ENCODE measurements around the gene AXIN1.
"Not testable (repeated sequence)": the region's sequence is repeated elsewhere in the genome, so short reads cannot be mapped to it uniquely, and the experiment has no call there.

The AXIN1 gene

DNA sequence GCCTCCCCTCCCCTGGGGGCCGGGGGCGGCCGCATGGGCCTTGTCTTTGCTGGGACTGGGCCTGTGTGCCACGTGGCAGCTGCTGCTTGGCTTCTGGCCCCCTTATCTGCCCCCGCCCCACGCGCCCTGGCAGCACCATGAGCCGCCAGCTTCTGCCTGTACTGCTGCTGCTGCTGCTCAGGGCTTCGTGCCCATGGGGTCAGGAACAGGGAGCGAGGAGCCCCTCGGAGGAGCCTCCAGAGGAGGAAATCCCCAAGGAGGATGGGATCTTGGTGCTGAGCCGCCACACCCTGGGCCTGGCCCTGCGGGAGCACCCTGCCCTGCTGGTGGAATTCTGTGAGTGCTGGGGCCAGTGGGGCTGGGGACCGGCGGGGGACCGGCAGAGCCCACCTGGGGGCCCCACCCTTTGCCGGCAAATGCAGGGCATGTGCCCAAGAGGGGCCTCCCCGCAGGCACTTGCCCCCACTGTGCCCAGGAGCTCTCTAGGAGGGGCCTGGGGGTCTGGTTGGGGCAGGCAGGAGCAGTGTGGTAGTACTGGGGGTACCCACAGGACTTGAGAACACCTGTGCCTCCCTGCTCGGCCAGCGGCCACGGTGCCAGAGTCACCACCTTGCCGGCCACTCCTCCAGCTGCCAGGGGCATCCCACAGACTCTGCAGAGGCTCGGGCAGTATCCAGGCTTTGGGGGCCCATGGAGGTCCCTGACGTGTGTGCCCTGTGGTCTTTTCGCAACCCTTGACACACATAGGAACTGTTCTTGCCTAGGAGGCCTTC is 69.3 kb downstream of the AXIN1 start, which contains the start of gene PDIA2:
TSS of gene PDIA2 (plus strand) at position 132 of the 773 bp plus-strand sequence. CDS start at position 138, 6 bp downstream.
- DNase-seq (ENCODE audit: low read depth): no peak

DNA sequence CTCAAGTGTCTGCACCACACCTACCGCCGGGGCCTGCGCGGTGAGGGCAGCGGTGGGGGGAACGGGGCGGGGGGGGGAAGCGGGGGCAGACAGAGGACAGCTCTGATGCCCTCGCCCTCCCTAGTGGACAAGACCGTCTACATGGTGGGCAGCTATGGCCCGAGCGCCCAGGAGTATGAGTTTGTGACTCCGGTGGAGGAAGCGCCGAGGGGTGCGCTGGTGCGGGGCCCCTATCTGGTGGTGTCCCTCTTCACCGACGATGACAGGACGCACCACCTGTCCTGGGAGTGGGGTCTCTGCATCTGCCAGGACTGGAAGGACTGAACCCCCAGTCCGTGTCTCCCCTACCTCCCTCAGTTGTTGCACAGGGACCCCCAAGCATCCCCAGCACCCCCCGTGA is 70.0 kb downstream of the AXIN1 start:
- DNase-seq (ENCODE audit: low read depth): no peak

DNA sequence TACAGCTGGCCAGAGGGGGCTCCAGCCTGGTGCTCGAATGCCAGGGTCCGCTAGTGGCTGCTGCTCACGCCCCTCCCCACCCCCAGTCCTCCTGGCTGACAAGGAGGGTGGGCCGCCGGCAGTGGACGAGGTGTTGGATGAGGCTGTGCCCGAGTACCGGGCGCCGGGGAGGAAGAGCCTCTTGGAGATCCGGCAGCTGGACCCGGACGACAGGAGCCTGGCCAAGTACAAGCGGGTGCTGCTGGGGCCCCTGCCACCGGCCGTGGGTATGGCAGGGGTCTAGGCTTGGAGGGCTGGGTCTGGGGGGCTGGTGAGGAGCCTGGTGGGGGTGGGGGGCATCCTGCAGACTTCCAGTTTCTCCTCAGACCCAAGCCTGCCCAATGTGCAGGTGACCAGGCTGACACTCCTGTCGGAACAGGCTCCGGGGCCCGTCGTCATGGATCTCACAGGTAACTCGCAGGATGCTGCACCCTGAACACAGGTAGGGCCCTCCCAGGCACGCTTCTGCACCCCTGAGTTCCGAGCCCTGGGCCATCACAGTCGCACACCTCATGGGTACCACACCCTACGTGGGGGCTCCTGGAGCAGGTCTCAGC is 70.8 kb downstream of the AXIN1 start:
- no peak for DNase-seq (ENCODE audit: low read depth)

DNA sequence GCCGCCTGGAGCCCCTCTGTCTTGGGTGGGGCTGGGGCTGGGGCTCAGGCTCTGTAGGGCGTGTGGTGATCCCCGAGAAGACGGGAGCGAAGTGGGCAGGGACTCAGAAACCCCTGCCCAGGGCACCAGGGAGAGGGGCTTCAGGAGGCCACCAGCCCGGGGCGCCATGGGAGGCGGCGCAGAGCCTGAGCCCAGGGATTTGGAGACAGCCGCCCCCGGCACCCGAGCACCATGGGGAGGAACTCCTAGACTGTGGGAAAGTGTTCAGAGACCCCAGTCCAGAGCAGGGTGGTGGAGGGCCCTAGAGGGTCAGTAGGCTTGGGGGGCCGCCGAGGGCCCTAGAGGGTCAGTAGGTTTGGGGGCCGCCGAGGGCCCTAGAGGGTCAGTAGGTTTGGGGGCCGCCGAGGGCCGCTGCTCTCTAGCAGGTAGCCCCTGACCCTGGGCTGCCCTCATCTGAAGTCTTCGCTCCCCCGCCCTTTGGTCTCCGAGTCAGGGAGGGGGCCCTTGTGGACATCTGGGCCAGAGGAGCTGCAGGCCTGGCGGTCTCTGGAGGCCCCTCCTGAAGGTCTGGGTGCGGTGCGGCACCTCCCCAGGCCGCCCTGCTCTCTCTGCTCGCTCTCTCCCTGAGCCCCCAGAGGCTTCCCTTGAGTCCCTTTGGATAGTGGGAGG is 71.4 kb downstream of the AXIN1 start:
- DNase-seq (ENCODE audit: low read depth): no peak

DNA sequence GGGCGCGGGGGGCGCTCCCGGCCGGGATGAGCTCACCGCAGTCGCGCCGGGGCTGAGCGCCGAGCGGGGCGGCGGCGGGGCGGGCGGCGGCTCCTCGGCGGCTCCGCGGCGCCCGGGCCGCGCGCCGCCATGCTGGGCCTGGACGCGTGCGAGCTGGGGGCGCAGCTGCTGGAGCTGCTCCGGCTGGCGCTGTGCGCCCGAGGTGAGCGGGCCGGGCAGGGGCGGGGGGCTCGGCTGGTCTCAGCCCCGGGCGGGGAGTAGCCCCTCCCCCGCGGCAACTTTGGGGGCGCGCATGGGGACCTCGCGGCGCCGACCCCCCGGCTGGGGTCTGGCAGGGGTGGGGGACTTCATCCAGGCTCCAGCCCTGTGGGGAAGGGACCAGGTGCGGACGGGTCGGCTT is 72.0 kb downstream of the AXIN1 start, which contains the start of gene ARHGDIG:
TSS of gene ARHGDIG (plus strand) at position 40 of the 400 bp plus-strand sequence. CDS start at position 130, 90 bp downstream.
- DNase-seq (ENCODE audit: low read depth): no peak

DNA sequence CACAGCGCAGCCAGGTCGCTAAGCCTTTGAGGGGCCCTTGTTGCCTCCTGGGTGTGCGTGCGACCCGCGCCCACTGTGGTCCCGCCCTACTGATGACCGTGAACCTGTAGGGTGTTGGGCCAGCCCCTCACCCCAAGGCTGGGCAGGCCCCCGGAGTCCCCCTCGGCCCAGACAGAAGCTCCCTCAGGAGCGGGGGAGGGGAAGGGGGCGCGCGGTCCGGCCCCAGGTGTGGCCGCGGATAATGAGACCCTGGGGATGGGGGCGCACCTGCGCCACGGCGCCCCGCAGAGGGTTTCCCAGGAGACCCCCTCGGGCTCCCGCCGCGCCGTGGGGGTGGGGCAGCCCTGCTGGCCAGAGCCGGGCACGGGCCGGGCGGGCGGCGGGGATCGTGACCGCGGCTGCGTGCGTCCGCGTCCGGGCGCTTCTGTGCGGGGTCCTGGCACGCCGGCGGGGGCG is 72.5 kb downstream of the AXIN1 start:
- no peak for DNase-seq (ENCODE audit: low read depth)

DNA sequence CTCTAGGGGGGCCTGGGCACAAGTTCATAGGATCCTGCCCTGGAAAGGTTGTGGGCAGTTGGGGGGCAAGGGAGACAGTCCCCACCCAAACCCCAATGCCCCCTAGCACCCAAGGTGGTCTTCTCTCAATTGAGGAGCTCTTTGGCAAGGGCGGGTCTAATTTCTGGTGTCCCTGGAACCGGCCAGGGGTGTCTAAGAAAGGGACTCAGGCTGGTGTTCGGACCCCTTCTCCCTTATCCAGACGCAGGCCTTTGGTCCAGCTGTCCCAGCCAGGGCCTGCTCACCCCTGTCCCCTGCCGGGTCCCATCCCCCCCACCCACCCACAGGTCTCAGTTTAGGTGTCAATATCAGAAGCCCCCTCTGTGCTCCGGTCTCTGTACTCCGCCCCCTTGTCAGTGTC is 73.0 kb downstream of the AXIN1 start:
- DNase-seq (ENCODE audit: low read depth): no peak

DNA sequence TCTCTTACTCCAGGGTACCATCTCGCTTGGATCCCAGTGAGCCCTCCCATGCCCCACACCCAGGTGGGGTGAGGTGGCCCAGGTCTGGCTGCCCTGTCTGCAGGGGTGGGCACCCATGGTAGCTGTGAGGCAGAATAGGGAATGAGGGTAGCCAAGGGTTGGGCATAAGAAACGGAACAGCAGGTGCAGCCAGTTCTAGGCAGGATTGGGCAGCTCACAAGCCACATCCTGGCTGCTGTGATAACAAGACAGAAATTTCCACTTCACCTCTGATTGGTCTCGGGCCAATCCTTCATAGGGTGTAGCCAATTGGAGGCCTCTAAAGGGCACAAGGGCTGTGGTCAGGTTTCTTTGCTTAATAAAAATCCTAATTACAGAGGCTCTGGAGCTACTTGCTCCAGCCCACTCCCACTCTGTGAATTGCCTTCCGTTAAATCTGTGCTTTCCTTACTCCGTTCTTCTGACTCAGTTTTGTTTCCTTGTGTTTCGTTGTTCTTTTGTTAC is 73.6 kb downstream of the AXIN1 start:
- DNase-seq (ENCODE audit: low read depth): no peak

DNA sequence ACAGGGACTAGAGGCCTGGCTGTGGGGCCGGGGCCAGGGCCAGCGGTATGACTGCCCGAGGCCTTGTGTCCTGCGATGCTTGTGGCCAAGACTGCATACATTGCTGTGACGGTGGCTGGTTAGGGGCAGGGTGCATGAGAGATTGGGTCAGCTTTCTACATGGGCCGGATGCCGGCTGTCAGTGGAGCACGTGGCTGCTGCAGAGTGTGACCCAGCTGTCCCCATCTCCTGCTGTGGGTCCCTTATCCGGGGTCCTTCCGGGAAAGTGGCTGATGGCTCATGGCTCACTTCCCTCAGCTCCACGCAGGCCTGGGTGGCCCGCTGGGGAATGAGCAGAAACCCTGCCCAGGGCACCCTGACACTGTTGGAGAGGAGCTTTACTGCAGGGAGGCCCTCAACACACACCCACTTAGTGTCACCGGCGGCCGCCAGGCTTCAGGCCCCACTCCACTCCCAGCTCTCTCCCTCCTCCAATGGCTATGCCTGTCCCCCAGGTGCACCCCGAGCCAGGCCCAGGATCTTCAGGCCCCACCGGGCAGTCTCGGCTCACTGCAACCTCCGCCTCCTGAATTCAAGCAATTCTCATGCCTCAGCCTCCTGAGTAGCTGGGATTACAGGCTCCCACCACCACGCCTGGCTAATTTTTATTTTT is 76.0 kb downstream of the AXIN1 start:
- no peak for DNase-seq (ENCODE audit: low read depth)

DNA sequence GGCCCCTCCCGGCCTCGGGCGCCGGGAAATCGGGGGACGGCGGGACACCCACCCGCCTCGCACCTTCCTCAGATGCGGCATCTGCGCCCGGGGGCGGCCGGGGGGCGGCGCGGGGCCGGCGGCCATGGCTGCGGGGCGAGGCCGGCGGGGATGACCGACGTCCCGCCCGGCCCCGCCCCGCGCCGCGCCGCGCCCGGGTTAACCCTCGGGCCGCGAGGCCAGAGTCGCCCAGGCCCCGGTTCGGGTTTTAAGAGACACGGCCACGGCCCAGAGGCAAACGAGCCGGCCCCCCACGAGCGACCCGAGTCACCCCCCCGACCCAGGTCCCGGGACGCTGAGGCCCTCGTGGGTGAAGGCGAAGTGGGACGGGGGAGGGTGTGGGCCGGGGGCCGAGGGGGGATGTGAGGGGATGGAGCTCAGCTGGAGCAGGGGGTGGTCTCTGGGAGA is 76.7 kb downstream of the AXIN1 start, which contains the start of gene RGS11:
TSS of gene RGS11 (minus strand) at position 159 of the 447 bp plus-strand sequence. CDS start at position 126, 33 bp downstream.
- DNase-seq (ENCODE audit: low read depth): no peak

DNA sequence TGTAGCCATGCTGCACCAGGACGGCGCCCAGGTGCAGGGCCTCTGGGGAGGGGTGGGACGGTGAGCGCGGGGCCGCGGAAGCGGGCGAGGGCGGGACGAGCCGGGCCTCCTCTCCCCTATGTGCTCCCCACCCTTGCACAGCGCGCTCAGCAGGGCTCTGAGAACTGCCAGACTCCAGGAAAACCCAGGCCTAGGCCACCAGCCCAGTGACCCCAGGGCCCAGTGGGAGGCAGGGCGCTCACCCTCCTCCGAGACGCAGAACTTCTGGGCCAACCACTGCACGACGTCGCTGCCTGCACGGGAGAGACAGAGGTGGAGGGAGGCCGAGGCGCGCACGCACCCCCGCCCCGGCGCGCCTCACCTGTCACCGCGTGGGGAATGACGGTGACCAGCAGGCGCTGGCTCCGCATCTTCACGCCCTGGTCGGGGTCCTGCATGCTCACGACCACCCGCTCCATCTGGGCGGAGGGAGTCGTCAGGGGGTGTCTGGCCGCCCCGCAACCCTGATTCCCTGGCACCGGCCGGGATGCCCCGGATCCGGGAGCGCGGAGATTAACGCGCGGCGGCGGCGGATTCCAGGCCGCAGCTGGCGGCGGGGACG is 77.4 kb downstream of the AXIN1 start:
- no peak for DNase-seq (ENCODE audit: low read depth)

DNA sequence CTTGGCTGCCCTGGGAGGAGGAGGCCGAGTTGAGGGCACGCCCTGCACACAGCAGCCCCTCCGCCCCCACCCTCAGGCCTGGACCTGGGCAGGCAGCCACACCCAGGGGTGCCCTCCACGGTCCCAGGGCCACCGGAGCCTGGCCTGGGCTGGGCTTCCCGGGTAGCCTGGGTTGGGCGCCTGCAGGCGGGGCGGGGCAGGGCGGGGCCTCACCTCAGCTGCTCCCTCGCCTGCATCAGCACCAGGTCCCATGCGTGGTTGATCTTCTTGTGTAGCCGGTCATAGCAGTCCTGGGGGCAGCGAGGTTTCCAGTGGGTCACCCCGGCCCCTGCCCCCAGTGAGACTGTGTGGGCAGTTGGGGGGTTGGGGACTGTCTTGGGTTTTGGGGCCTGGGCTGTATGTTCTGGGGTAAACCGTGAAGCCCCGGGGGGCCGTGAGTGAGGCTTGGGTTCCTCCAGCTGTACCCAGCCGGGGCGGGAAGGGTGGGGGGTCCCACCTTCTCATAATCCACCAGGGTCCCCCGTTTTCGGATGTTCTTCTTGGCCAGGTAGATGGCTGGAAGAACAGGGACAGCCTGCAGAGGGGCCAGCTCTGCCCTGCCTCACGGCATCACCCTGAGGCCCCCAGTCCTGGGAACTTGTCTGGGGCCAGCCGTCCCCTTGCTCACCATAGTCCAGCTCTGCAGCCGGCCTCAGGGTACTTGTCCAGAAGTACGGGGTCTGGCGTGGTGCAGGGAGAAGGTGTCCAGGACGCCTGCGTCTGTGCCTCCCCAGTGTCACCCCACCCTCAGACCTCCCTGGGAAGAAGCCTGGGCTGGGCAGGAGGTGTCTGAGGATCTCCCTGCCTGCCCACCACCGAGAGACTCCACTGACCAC is 78.7 kb downstream of the AXIN1 start:
- no peak for DNase-seq (ENCODE audit: low read depth)

DNA sequence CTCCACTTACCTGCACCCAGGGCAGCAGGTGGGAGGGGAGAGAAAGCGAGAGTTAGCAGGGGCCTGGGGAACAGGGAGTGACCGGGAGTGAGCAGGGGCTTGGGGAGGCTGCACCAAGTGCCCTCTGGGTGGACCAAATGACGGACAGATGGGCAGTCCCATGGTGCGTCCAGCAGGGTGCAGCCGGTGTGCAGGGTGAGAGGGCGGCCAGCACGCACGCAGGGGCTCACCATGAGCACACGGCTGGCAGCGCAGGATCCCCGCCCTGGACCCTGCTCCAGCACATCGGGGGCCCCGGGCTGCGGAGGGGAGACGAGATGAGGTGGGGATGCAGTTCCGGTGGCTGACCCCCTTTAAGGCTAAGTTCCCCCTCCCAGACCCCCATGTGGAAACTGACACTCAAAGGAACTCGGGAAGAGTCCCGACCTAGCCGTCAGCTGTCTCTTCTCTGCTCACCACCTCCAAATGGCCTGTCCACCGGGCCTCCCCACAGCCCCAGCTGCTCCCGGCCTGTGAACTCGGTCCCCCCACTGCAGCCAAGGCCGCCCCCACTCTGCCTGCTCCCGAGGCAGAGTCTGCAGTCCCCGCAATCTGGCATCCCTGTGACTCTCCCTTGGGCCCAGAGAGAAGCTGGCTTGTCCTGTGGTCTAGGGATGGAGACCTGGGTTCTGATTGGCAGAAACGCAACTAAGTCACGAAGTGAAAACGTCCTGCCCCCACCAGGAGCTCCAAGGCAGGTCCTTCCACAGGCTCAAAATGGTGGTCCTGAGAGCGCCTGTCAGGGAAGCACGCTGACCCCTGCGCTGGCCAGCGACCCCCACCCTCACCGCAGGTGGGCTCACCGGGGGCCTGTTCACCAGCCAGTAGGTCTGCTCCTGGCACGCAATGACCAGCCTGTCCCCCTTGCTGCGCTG is 79.6 kb downstream of the AXIN1 start:
- DNase-seq (ENCODE audit: low read depth): no peak

DNA sequence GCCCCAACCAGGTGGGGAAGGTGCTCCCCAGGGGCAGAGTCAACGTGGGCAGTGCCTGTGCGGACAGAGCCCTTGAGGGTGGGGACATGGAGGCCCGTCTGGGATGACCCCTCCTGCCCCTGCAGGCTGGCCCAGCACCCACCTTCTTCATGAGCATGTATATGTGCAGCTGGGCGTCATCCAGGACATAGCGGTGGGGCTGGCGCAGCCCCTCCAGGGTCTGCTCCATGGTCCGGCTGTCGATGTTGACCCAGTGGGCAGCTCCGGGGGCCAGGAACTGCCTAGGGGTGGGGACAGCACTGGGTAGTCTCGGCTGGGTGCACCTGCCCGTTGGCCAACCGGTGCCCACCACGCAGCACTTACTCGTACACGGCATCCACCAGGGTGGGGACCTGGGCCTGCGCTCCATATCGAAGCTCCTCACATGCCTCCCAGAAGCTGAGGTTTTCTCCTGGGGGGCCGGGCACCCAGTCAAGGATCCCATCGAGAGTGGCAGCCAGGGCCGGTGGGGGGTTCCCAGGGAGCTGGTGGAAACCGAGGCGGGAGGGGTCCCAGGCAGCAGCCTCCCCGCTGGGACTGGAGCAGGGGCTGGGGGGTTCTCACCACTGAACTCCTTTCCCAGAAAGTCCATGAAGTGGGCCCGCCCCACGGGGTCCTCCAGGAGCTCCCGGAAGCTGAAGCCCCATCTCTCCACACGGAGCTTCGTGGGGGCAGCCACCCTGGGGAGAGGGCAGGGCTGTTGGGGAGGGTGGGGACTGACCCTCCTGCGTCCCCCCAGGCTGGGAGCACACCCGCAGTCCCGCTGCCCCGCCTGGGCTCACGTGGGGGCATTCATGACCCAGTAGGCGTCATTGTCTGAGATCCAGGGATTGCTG is 81.9 kb downstream of the AXIN1 start:
- no peak for DNase-seq (ENCODE audit: low read depth)

DNA sequence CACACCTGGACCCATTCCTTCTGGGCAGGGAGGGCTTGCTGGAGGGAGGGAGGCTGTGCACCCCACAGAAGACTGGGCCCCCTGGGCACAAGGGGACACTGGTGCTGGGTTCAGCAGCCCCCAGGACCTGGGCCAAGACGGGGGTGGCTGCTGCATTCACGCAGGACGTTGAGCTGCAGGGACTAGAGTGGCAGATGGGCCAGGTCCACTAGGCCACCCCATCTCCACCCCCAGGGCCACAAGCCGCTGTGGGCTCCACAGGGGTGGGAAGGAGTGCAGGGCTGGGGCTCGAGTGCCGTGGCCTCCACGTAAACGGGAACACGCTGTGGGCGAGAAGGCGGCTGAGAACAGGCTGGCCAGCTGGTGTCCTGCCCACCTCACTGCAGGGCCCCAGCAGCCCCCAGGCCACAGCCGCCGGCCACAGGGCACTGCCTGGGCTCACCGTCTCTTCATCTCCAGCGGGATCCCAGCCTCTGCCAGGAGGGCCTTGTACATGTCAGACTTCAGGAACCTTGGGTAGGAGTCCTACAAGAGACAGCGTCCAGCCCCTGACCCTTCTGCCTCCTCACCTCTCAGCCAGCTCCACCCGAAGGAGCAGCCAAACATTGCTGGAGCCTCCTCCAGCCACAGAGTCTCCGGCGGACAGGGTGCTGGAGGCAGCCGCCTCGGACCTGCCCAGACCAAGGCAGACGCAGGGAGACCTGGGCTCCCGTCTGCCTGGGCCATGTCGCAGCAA is 83.3 kb downstream of the AXIN1 start:
- DNase-seq (ENCODE audit: low read depth): no peak

DNA sequence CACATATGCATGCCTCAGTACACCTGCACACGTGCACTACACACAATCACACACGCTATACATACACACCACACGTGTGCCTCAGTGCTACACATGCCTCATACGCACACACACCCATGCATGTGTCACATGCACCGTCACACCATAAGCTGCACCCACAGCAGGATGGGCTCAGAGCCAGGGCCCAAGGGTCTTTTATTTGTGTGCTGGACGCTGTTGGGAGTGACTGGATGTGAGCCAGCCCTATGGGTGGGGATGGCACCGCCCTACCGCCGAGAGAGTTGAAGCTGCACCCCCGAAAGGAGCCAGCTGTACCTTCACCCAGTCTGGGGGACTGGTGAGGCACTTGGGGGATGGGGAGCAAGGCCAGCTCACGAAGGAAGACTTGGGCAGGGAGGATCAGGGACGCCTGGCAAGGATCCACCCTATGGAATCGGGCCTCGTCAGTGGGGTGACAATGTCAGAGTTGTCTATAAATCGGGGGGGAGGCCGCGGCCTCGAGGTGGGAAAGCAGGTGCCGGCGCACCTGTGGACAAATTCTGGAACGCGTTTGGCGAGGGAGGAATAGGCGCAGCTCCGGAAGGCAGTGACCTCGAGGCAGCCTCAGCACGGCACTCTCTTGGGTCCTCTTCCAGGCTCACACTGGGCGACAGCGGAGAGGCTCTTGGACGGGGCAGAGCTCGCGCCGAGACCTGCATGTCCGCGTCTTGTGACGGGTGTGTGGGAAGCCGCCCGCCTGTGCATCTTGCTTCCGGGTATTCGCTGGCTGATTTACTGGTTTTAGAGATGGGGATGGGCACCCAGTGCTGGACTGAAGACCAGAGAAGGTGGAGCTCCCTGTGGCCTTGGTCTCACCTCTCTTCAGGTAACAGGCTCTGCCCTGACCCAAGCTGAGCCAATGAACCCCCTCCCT is 84.1 kb downstream of the AXIN1 start:
- DNase-seq (ENCODE audit: low read depth): no peak

DNA sequence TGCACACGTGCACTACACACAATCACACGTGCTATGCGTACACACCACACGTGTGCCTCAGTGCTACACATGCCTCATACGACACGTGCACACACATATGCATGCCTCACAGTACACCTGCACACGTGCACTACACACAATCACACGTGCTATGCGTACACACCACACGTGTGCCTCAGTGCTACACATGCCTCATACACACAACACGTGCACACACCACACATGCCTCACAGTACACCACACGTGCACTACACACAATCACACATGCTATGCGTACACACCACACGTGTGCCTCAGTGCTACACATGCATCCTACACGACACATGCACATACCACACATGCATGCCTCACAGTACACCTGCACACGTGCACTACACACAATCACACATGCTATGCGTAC is 85.0 kb downstream of the AXIN1 start:
- not testable (repeated sequence) for DNase-seq (ENCODE audit: low read depth)

Data from activated T-helper 9 cell treated with anti-CD3 and anti-CD28 coated beads, Interleukin-2, amount 50 U/mL, for 16 hours (primary cell).